Measurements from ENCODE around the gene ARHGAP44.

DNA sequence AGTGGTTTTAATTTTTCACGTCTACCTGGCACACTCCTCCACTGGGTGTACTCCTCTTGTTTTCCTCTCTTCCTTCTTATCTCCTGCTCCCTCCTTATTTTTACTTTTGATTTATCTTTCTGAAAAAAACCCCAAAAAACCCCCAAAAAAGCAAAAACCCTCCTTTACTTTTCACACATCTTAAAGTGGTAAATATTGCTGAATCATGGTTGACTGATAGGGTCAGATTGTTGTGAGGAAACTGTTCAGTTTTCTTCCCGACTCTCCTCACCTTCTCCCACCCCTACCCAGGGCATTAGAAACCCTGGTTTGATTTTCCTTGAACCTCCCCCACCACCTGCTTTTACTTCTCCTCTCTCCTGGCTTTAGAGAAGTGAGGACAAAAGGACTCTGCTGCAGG is 25.4 kb downstream of the ARHGAP44 start:
- no peak for TF ChIP-seq EZH2 (IDR thresholded peaks at IDR 0.05)
- TF ChIP-seq CEBPB (IDR thresholded peaks at IDR 0.05; ENCODE audit: low read depth) = no peak
- TF ChIP-seq, protein P1, sequence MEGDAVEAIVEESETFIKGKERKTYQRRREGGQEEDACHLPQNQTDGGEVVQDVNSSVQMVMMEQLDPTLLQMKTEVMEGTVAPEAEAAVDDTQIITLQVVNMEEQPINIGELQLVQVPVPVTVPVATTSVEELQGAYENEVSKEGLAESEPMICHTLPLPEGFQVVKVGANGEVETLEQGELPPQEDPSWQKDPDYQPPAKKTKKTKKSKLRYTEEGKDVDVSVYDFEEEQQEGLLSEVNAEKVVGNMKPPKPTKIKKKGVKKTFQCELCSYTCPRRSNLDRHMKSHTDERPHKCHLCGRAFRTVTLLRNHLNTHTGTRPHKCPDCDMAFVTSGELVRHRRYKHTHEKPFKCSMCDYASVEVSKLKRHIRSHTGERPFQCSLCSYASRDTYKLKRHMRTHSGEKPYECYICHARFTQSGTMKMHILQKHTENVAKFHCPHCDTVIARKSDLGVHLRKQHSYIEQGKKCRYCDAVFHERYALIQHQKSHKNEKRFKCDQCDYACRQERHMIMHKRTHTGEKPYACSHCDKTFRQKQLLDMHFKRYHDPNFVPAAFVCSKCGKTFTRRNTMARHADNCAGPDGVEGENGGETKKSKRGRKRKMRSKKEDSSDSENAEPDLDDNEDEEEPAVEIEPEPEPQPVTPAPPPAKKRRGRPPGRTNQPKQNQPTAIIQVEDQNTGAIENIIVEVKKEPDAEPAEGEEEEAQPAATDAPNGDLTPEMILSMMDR (IDR thresholded peaks at IDR 0.05 in 2 of 3, conservative IDR thresholded peaks at IDR 0.05 in 1 of 3; ENCODE audit: borderline replicate concordance in 1 of 3, insufficient read depth in 1 of 3, low read depth in 2 of 3, low read length in 2 of 3) = no peak
- no peak for TF ChIP-seq REST (IDR thresholded peaks at IDR 0.05; ENCODE audit: low read depth)
- TF ChIP-seq RAD21 (IDR thresholded peaks at IDR 0.05; ENCODE audit: low read depth) = no peak
- no peak for TF ChIP-seq POLR2AphosphoS5 (IDR thresholded peaks at IDR 0.05; ENCODE audit: low read depth, low read length)
- TF ChIP-seq, protein P2, sequence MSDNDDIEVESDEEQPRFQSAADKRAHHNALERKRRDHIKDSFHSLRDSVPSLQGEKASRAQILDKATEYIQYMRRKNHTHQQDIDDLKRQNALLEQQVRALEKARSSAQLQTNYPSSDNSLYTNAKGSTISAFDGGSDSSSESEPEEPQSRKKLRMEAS (IDR thresholded peaks at IDR 0.05) = no peak
- no peak for TF ChIP-seq POLR2A (IDR thresholded peaks at IDR 0.05; ENCODE audit: borderline replicate concordance, extremely low read depth, insufficient read depth, insufficient read length)
- TF ChIP-seq ZFX (IDR thresholded peaks at IDR 0.05) = no peak
- no peak for TF ChIP-seq EZH2phosphoT487 (IDR thresholded peaks at IDR 0.05; ENCODE audit: borderline replicate concordance)
- no peak for TF ChIP-seq ELF1 (IDR thresholded peaks at IDR 0.05; ENCODE audit: borderline replicate concordance, low read depth)
